OCI-M2 (cell line): ENCODE measurements around the gene FNDC11.

Experiments
- DNase-seq: peaks from one replicate; lab custom pipeline; 2025; ENCODE audit not compliant: unreplicated experiment; lab: John Stamatoyannopoulos, UW

FNDC11 gene

GRCh38 chr20:63539441-63540370, 14.3 kb upstream of the FNDC11 start:
- DNase-seq: no peak

- no peak for DNase-seq
Observed at GRCh38 chr20:63540417-63541186, 13.4 kb upstream of the FNDC11 start.

GRCh38 chr20:63541371-63541770, 12.6 kb upstream of the FNDC11 start:
- no peak for DNase-seq

- DNase-seq: no peak
Observed at GRCh38 chr20:63542031-63542559, 11.9 kb upstream of the FNDC11 start.

GRCh38 chr20:63542696-63543095, 11.3 kb upstream of the FNDC11 start:
- DNase-seq: no peak

GRCh38 chr20:63543131-63543530, 10.8 kb upstream of the FNDC11 start:
- no peak for DNase-seq

GRCh38 chr20:63543733-63544132, 10.2 kb upstream of the FNDC11 start:
- DNase-seq: no peak

GRCh38 chr20:63544241-63544957, 9.6 kb upstream of the FNDC11 start:
- DNase-seq: no peak

GRCh38 chr20:63544958-63545516, 8.9 kb upstream of the FNDC11 start:
- DNase-seq: no peak

GRCh38 chr20:63545814-63546213, 8.1 kb upstream of the FNDC11 start:
- DNase-seq: no peak

- no peak for DNase-seq
Observed at GRCh38 chr20:63546256-63546955, 7.6 kb upstream of the FNDC11 start.

GRCh38 chr20:63546956-63547724, 6.8 kb upstream of the FNDC11 start:
- no peak for DNase-seq

- DNase-seq: no peak
Observed at GRCh38 chr20:63547725-63548480, 6.1 kb upstream of the FNDC11 start, which contains the start of gene SRMS. TSS of gene SRMS (minus strand) at chr20:63547749. CDS start at chr20:63547463, 286 bp downstream.

GRCh38 chr20:63548542-63548941, 5.4 kb upstream of the FNDC11 start:
- no peak for DNase-seq

- DNase-seq: no peak
Observed at GRCh38 chr20:63549019-63549418, 4.9 kb upstream of the FNDC11 start.

- DNase-seq: no peak
Observed at GRCh38 chr20:63549679-63550282, 4.2 kb upstream of the FNDC11 start.

GRCh38 chr20:63551068-63551467, 2.9 kb upstream of the FNDC11 start:
- no peak for DNase-seq
